GM10266 (cell line): ENCODE results near the gene HTRA3.

ENCODE experiments used
- DNase-seq: peaks from one replicate; pipeline ENCODE4 v3.0.0; 2012; ENCODE audit errors: extremely low spot score
- TF ChIP-seq, protein P1 (sequence below): IDR thresholded peaks from 2 replicates; pipeline ENCODE4 v1.5.1; 2012; ENCODE audit warnings: mild to moderate bottlenecking, low read depth; ENCODE audit not compliant: control insufficient read depth, insufficient read depth; ENCODE audit errors: missing control alignments

The HTRA3 gene

DNA sequence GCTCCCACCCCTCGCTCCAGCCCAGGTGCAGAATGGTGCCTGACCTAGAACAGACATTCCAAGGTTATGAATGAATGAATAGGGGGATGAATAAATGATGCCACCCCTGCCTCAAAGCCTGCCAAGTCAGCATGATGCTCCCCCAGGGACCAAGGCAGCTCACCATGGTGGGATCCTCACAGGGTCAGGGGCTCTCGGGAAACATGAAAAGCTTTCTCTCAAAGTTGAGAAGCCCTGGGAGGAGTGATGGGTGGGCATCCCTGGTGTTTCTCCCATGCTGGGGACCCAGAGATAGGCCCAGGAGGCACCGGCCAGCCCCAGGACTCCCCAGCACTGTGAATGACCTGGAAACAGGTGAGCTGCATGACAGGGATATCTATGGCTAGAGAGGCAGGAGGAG is 58.9 kb downstream of the HTRA3 start:
- TF ChIP-seq, protein P1, sequence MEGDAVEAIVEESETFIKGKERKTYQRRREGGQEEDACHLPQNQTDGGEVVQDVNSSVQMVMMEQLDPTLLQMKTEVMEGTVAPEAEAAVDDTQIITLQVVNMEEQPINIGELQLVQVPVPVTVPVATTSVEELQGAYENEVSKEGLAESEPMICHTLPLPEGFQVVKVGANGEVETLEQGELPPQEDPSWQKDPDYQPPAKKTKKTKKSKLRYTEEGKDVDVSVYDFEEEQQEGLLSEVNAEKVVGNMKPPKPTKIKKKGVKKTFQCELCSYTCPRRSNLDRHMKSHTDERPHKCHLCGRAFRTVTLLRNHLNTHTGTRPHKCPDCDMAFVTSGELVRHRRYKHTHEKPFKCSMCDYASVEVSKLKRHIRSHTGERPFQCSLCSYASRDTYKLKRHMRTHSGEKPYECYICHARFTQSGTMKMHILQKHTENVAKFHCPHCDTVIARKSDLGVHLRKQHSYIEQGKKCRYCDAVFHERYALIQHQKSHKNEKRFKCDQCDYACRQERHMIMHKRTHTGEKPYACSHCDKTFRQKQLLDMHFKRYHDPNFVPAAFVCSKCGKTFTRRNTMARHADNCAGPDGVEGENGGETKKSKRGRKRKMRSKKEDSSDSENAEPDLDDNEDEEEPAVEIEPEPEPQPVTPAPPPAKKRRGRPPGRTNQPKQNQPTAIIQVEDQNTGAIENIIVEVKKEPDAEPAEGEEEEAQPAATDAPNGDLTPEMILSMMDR: no peak
- DNase-seq: no peak

DNA sequence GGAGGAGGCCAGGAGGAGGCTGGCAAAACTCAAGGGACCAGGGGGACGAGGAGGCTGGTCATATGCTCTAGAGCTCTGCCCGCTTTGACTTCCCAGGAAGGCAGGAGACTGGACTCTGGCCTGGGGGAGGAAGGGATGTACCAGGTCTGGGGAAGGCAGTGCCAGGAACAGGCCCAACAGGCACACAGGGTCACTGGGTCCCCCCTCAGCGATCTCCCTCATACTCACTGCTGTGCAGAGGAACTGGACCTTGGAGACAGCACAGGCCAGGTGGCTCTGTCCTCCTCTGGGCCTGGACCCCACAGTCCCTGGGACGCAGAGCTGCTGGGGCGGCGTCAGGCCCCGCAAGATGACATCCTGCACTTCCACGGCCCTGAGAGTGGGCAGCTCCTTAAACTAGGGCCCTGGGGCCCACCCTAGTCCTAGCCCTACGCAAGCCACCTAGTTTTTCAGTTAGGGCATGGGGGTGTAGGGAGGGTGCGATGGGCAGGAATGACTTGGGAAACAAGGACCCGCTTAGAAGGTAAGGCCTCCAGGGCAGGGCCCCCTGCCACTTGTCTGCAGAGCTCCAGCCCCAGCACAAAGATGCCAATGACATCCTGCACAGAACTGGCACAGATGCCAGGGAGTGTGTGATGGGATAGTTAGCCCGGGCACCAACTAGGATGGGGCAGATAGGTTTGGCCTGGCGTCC is 59.5 kb downstream of the HTRA3 start:
- TF ChIP-seq, protein P1: no peak
- no peak for DNase-seq

DNA sequence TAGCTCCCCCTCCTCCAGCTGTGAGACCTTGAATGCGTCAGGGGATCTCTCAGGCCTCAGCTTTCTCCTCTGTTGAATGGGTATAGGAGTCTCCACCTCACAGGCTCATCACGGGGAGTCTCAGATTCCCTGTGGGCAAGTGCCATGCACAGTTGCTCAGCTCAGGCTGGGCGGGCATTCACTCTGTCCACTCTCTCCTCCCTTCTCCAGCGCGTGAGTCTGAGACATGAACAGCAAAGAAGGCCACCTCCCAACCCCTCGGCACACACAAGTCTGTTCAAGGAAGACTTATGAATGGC is 60.0 kb downstream of the HTRA3 start:
- TF ChIP-seq, protein P1: no peak
- no peak for DNase-seq

DNA sequence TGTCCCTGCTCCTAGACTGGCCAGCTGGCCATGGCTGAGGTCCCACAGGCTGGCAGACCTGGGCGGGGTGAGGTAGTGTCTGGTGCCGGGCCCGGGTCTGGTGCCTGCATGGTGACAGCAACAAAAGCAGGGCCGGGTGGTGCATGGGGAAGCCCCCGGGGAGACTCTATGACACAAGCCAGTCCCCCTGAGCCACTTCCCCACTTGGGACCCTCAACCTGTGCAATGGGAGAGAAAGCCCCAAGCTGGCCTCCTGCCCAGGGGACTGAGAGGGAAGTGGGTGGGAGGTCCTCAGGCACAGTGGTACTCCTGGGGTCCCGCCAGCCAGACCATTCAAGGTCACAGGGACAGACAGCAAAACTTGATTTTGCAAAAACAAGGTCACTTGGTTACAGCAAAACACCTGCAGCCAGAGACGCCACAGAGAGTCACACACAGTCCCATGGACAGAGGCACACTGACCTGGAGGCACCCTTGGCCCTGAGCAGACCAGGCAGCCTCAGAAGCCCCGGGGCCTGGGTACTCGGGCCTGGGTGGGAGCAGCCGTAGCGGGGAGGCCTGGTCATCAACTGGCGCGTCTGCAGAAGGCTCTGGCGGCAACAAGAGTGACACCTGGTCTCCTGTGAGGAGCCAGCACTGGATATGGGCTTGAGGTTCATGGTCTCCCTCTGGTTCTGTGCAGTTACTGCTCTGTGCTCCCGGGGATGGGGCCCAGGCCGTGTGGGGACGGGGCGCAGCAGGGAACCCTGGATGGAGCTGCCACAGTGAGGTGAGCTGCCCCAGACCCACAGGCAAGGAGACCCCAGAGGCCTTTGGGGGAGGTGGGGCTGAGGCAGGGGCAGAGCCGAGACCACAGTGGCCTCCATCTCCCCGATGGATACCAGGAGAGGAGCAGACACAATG is 60.6 kb downstream of the HTRA3 start:
- no peak for DNase-seq
- TF ChIP-seq, protein P1: no peak

DNA sequence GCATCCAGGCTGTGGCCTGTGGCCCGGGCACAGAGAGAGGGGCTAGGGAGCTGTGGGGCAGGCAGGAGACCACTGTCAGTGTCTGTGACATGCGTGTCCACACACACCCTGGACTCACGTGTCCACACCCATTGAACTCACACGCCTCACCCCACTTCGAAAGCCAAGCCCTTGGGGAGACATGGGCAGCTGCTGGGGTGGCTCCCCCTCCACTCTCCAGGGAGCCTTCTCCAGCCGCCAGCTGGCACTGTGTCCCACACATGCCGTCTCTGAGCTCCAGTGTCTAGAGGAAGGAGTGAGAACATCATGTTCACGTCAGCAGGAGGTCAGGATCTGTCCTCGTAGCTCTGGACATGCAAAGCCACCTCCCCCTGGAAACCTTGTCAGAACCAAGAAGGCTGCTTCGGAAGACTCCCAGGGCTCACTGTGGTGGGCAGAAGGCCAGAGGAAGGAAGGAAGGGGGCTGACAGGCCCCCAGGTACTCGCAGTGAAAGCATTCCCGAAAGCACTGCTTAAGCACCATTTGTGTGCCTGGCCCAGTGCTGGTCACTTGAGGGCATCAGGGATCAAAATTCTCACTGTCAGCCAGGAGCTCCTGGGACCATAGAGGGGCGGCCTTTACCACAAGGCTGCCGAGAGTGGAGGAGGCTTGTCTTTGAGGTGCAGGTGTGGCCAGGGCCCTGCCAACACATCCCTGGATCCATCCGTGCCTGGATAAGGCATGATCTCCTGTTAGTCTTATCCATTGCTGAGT is 61.4 kb downstream of the HTRA3 start:
- no peak for DNase-seq
- TF ChIP-seq, protein P1: no peak

DNA sequence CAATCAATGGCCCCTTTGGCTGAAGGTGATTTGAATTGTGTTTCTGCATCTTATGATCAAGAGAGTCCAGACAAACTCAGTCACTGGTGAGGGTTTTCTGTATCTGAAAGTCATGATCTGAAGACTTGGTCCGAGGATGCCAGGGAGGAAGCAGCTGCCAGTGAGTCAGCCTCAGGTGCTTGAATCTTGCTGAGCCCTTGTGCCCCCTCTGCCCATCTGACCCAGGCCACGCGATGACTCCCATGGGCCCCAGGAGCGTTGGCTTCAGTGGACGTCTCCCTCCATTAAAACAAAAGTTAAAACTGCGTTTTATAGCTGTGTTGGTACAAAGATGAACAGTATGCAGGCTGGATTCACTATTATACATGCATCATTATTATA is 62.0 kb downstream of the HTRA3 start:
- DNase-seq: no peak
- TF ChIP-seq, protein P1: no peak
